ENCODE results near the gene SSX2B.
"Not testable (repeated sequence)": the region's sequence is repeated elsewhere in the genome, so short reads cannot be mapped to it uniquely, and the experiment has no call there.

Gene SSX2B

GRCh38 chrX:52750952-52751351 is at the start of gene SSX2B:
SSX2B (plus strand) TSS chrX:52751252; CDS start chrX:52752681, 1,429 bp downstream.
- not testable (repeated sequence) for DNase-seq (ENCODE audit: low read depth)

- DNase-seq (ENCODE audit: low read depth): not testable (repeated sequence)
These were observed 44.0 kb upstream of the SSX2B start, which contains the start of gene SSX2 for GRCh38 chrX:52707078-52707477. SSX2 (minus strand) TSS chrX:52707178; CDS start chrX:52705749, 1,429 bp downstream.

- not testable (repeated sequence) for DNase-seq (ENCODE audit: low read depth)
These were observed 14.9 kb downstream of the SSX2B start for GRCh38 chrX:52765983-52766382.

- DNase-seq (ENCODE audit: low read depth): not testable (repeated sequence)
These were observed 22.5 kb downstream of the SSX2B start for GRCh38 chrX:52773504-52773903.

- not testable (repeated sequence) for DNase-seq (ENCODE audit: low read depth)
These were observed 46.3 kb downstream of the SSX2B start, which contains the start of gene SPANXN5 for GRCh38 chrX:52797327-52797726. SPANXN5 (minus strand) TSS chrX:52797427; CDS start chrX:52797348, 79 bp downstream.

GRCh38 chrX:52804876-52805275 is 53.8 kb downstream of the SSX2B start:
- not testable (repeated sequence) for DNase-seq (ENCODE audit: low read depth)
